Measurements from ENCODE around the gene MARCKSL1. TPM values are rescaled to one million over a fixed set of nuclear protein-coding genes. Genes with fewer than 3 reads are reported as not detected.

Gene MARCKSL1
- total and polyA plus RNA-seq, 2 of the 13 experiments (the other 11 are each of a cell fraction or from before 2014, with no cell fraction given) = 81.9 to 155 TPM

- no peak for TF ChIP-seq ZNF576 (CRISPR knock-in tag; IDR thresholded peaks at IDR 0.05)
- TF ChIP-seq NR2C2 (CRISPR knock-in tag; IDR thresholded peaks at IDR 0.05; ENCODE audit: borderline replicate concordance) = no peak
- TF ChIP-seq KDM3A (CRISPR knock-in tag; IDR thresholded peaks at IDR 0.05; ENCODE audit: low read depth) = no peak
- TF ChIP-seq BRD4 (CRISPR knock-in tag; IDR thresholded peaks at IDR 0.05) = no peak
- no peak for TF ChIP-seq SRY (CRISPR knock-in tag; IDR thresholded peaks at IDR 0.05)
- no peak for TF ChIP-seq JDP2 (CRISPR knock-in tag; IDR thresholded peaks at IDR 0.05; ENCODE audit: borderline replicate concordance)
- no peak for TF ChIP-seq CEBPG (CRISPR knock-in tag; IDR thresholded peaks at IDR 0.05)
- 0 out of 2 replicates have a peak, but pooled peaks have one; percentile 18 for TF ChIP-seq GFI1 (CRISPR knock-in tag; IDR thresholded peaks at IDR 0.05; ENCODE audit: borderline replicate concordance)
- no peak for TF ChIP-seq PATZ1 (CRISPR knock-in tag; IDR thresholded peaks at IDR 0.05)
- TF ChIP-seq HBP1 (CRISPR knock-in tag; IDR thresholded peaks at IDR 0.05; ENCODE audit: low read depth) = no peak
- no peak for TF ChIP-seq ZBTB37 (CRISPR knock-in tag; IDR thresholded peaks at IDR 0.05)
- no peak for TF ChIP-seq JUN (CRISPR knock-in tag; IDR thresholded peaks at IDR 0.05)
- no peak for TF ChIP-seq NFYC (CRISPR knock-in tag; IDR thresholded peaks at IDR 0.05)
- TF ChIP-seq HIC2 (CRISPR knock-in tag; IDR thresholded peaks at IDR 0.05; ENCODE audit: low read depth) = no peak
- TF ChIP-seq SMC3 (IDR thresholded peaks at IDR 0.05; ENCODE audit: low read length) = no peak
- TF ChIP-seq NFE2L1 (CRISPR knock-in tag; IDR thresholded peaks at IDR 0.05; ENCODE audit: borderline replicate concordance) = no peak
- no peak for TF ChIP-seq PHF20 (CRISPR knock-in tag; IDR thresholded peaks at IDR 0.05)
- TF ChIP-seq NCOA5 (CRISPR knock-in tag; IDR thresholded peaks at IDR 0.05) = no peak
- no peak for TF ChIP-seq KDM1A (CRISPR knock-in tag; IDR thresholded peaks at IDR 0.05)
- TF ChIP-seq ZNF136 (CRISPR knock-in tag; IDR thresholded peaks at IDR 0.05; ENCODE audit: low read depth) = no peak
- TF ChIP-seq AHR (CRISPR knock-in tag; IDR thresholded peaks at IDR 0.05) = no peak
- TF ChIP-seq SIN3B (IDR thresholded peaks at IDR 0.05; ENCODE audit: low read length) = no peak
- TF ChIP-seq MTA1 (CRISPR knock-in tag; IDR thresholded peaks at IDR 0.05; ENCODE audit: borderline replicate concordance) = no peak
- TF ChIP-seq MBNL3 (CRISPR knock-in tag; conservative IDR thresholded peaks at IDR 0.05) = no peak
Observed at GRCh38 chr1:32311709-32312393, 24.2 kb downstream of the MARCKSL1 start (continued).

Data from HepG2 (cell line).